Endothelial cell of hepatic sinusoid (primary cell): ENCODE data around the gene ZNF384.

ENCODE experiments used
- in situ Hi-C: cut with HindIII; loops from 2 replicates; pipeline ENCODE4 v1.10.0; 2017; ENCODE audit warnings: low sequenced_read_pairs

ZNF384 gene

GRCh38 chr12:6699989-6700645, 10.9 kb upstream of the ZNF384 start:
- in situ Hi-C loops = no loop called here

- in situ Hi-C loops = no loop called here
Measured at GRCh38 chr12:6699259-6699988, 10.2 kb upstream of the ZNF384 start.

- in situ Hi-C loops = no loop called here
Measured at GRCh38 chr12:6698352-6699046, 9.3 kb upstream of the ZNF384 start.

- in situ Hi-C loops = no loop called here
Measured at GRCh38 chr12:6697584-6698351, 8.6 kb upstream of the ZNF384 start.

- in situ Hi-C loops = no loop called here
Measured at GRCh38 chr12:6696690-6697583, 7.8 kb upstream of the ZNF384 start.

- in situ Hi-C loops = no loop called here
Measured at GRCh38 chr12:6695313-6696045, 6.3 kb upstream of the ZNF384 start.

GRCh38 chr12:6694701-6695100, 5.5 kb upstream of the ZNF384 start:
- in situ Hi-C loops = loop anchor here (5.0 kb wide), 3 partner anchors 33 to 92 kb away; partner anchors contain the start of gene ACRBP

- in situ Hi-C loops = loop anchor here (5.0 kb wide), 3 partner anchors 33 to 92 kb away; partner anchors contain the start of gene ACRBP
Measured at GRCh38 chr12:6693832-6694355, 4.7 kb upstream of the ZNF384 start.

GRCh38 chr12:6692888-6693287, 3.7 kb upstream of the ZNF384 start:
- in situ Hi-C loops = loop anchor here (5.0 kb wide), 3 partner anchors 34 to 91 kb away; partner anchors contain the start of gene ACRBP

GRCh38 chr12:6691473-6691872, 2.3 kb upstream of the ZNF384 start:
- in situ Hi-C loops = loop anchor here (5.0 kb wide), 3 partner anchors 36 to 89 kb away; partner anchors contain the start of gene ACRBP

GRCh38 chr12:6688543-6688998, 604 bp downstream of the ZNF384 start:
- in situ Hi-C loops = no loop called here

- in situ Hi-C loops = no loop called here
Measured at GRCh38 chr12:6685814-6686213, 3.4 kb downstream of the ZNF384 start.

- in situ Hi-C loops = no loop called here
Measured at GRCh38 chr12:6684609-6685008, 4.6 kb downstream of the ZNF384 start.

GRCh38 chr12:6676962-6677361, 12.2 kb downstream of the ZNF384 start:
- in situ Hi-C loops = no loop called here

- in situ Hi-C loops = no loop called here
Measured at GRCh38 chr12:6672143-6672542, 17.0 kb downstream of the ZNF384 start.

- in situ Hi-C loops = loop anchor here (5.0 kb wide), 2 partner anchors 35 to 125 kb away; no protein-coding TSS in a partner anchor
Measured at GRCh38 chr12:6667559-6668210, 21.5 kb downstream of the ZNF384 start.

GRCh38 chr12:6666211-6666610, 23.0 kb downstream of the ZNF384 start:
- in situ Hi-C loops = loop anchor here (5.0 kb wide), 2 partner anchors 34 to 126 kb away; no protein-coding TSS in a partner anchor

- in situ Hi-C loops = loop anchor here (5.0 kb wide), 2 partner anchors 33 to 127 kb away; no protein-coding TSS in a partner anchor
Measured at GRCh38 chr12:6664902-6665301, 24.3 kb downstream of the ZNF384 start.
